Middle frontal gyrus (tissue), 1 donor: ENCODE results near the gene BFAR.
A peak's percentile ranks its signal among the peaks of the same experiment; 100 is the strongest.
"Not testable (repeated sequence)": the region's sequence is repeated elsewhere in the genome, so short reads cannot be mapped to it uniquely, and the experiment has no call there.

Experiments used
- DNase-seq: peaks from one replicate; pipeline ENCODE4 v3.0.0-alpha.2; 2015; ENCODE audit warnings: low spot score; ENCODE audit errors: extremely low spot score

Gene BFAR

DNA sequence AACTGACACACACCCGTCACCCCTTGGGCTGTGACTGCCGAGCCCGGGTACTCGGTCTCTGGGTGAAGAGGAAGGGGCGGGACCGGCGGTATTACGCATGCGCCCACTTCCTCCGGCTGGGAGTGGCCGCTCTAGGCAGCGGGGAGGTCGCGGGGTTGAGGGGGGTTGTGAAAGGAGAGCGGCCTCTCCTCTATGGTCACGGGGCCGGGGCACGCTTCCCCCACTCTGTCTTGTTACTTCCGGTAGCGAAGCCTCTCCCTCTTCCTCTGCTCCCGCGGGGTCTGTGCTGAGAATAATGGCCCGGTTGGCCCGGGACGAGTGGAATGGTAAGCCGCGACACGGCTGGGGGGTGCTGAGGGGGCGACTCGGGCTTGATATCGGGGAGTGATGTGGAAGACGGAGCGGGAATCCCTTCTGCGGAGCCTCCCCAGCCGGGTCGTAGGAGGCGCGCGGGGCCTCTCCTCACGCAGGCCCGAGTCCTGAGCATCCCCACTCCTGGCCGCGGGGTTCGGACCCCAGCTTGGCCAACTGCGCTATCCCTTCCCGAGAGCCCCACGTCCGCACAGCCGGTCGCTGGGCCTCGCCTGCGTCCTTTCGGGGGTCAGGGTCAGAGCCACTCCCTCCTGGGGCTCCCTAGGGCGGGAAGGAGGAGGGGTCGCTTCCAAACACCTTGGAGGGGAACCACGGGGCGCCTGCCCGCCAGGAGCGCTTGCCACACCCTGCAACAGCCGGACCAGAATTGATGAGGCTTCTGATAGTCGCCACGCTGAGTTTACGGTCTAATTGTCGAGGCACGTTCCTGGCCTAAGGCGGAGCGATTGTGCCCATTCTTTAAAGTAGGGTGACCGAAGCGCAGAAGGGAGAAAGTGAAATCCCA is at the start of gene BFAR:
BFAR (plus strand) TSS at position 259 of the 877 bp plus-strand sequence. CDS start 11,396 bp downstream, outside the sequence.
- peak; percentile 94 for DNase-seq

DNA sequence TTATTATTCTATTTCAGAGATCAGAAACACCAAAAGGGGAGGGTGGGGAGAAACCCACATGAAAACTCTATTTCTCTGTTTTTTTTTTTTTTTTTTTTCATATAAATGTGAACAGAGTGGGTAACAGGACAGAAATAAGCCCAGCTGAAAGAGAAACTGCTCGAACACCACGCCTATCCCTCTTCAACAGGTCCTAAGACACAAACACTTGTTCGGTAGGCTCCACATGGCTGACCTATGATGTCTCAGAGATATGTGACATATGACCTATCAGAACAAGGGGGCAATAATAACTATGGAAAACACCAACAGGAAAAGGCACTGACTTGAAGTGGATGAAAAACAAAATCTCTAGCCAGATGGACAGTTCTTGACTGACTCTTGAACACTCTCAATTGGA is 47.5 kb upstream of the BFAR start:
- DNase-seq, result no peak

- DNase-seq, result no peak
These were observed 46.0 kb upstream of the BFAR start for GRCh38 chr16:14586637-14587305.

DNA sequence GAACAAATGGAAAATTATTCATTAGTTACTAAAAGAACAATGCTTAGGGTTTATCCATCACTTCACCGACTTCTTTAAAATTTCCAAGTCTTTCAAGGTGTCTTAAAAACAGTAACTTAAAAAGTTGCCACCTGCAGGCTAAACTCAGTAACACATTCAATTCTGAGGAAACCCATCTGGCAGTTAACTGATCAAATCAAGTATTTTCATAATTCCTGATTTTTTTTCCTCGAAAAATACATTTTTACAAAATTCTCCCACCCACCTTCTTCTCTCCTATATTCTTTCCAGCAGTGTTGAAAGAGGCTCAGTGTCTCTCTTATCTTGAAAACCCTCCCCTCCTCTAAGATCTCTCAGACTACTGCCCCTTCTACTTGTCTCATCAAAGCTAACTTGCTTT is 32.6 kb upstream of the BFAR start:
- no peak for DNase-seq

DNA sequence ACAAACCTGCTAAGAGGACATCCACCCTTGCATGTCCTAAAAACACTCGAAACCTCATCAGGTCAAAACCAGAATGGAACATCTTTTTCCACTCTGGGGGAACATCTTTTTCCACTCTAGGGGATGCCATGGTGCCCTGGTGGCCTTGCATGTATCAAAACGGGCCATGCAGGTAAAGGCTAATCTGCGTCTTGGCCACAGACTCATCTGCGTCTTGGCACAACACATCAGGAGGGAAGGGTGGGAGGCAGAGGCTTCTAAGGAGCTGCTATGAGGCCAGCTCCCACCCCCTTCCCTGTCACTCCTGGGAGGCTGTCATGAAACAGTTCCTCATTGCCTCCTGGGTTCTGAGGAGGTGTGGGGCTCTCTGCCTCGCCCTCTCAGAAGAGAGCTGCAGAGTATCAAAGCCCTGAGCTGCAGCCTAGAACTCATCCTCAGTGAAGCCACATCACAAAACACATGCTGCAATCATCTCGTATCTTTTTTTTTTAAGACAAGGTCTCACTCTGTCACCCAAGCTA is 30.2 kb upstream of the BFAR start:
- no peak for DNase-seq

- no peak for DNase-seq
These were observed 26.6 kb upstream of the BFAR start for GRCh38 chr16:14606102-14606501.

GRCh38 chr16:14608111-14608566 is 24.6 kb upstream of the BFAR start:
- no peak for DNase-seq

DNA sequence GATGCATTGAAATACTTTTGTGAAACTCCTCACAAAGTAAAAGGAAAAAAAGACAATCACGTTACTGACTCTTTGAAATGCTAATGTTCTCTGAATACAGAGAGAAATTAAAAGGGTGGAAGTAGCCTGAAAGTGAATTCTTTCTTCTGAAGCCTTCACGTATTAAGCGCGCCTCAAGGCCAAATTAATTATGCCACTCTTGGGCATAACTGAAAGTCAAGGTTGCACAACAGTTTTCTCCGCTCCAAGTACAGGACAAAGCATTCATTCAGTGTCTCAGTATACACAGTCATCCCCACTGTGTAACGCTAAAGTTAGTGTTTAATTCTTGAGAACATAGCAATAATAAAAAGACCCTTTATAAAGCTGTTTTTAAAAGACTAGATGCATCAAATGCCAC is 24.1 kb upstream of the BFAR start:
- DNase-seq, result no peak

GRCh38 chr16:14609716-14610115 is 23.0 kb upstream of the BFAR start:
- DNase-seq, result no peak

DNA sequence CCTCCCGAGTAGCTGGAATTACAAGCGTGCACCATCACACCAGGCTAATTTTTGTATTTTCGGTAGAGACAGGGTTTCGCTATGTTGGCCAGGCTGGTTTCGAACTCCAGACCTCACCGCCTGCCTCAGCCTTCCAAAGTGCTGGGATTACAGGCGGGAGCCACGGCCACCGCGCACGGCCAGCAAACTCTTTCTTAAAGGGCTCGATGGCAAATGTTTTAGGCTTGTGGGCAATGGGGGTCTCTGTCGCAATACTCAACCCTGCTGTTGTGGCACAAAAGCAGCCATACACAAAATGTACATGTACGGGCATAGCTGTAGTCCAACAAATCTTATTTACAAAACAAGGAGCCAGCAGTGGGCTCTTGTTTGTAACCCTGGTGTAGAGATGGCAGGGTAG is 21.1 kb upstream of the BFAR start:
- DNase-seq, result no peak

- DNase-seq, result no peak
These were observed 18.8 kb upstream of the BFAR start for GRCh38 chr16:14613991-14614390.

DNA sequence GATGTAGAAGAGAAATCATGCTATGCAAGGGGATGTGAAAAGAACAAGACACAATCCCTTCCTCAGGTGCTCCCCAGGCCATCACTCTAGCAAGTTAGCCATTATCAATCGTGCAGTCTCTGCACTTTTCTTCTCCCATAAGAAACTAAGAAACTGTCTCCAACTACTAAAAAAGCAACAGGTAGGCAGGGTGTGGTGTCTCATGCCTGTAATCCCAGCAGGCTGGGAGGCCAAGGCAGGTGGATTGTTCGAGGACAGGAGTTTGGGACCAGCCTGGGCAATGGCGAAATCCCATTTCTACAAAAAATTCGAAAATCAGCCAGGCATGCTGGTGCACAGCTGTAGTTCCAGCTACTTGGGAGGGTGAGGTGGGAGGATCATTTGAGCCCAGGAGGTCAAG is 16.5 kb upstream of the BFAR start:
- DNase-seq, result no peak

DNA sequence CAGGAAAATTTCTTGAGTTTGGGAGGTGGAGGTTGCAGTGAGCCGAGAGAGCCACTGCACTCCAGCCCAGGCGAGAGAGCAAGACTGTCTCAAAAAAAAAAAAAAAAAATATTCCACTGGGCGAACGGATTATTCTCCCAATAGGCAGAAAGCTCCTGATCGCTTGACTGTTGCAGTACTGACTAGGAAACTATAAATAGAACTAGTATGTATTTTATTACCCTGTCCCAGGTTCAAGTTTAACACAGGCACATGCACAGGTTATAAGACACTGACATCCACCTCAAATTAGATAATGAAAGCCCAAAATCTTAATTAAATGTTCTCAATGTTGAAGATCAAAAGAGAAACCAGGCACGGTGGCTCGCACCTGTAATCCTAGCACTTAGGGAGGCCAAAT is 14.2 kb upstream of the BFAR start:
- no peak for DNase-seq

DNA sequence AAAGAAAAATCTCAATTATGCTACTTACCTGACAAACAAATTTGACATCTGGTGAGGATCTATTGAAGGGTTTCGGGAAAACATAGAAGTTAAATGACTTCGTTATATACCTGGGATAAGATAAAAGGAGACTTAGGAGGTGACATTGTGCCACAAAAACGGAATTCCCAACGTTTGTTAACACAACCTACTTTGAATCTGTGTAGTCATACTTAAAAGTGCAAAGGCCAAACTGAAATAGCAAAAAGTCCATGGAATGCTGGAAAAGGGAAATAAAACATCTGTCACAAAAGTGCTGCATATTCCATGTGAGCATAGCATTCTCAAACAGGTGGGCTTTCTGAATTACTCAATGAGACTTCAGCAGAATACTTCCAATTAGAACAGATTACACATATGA is 5.7 kb upstream of the BFAR start:
- no peak for DNase-seq

DNA sequence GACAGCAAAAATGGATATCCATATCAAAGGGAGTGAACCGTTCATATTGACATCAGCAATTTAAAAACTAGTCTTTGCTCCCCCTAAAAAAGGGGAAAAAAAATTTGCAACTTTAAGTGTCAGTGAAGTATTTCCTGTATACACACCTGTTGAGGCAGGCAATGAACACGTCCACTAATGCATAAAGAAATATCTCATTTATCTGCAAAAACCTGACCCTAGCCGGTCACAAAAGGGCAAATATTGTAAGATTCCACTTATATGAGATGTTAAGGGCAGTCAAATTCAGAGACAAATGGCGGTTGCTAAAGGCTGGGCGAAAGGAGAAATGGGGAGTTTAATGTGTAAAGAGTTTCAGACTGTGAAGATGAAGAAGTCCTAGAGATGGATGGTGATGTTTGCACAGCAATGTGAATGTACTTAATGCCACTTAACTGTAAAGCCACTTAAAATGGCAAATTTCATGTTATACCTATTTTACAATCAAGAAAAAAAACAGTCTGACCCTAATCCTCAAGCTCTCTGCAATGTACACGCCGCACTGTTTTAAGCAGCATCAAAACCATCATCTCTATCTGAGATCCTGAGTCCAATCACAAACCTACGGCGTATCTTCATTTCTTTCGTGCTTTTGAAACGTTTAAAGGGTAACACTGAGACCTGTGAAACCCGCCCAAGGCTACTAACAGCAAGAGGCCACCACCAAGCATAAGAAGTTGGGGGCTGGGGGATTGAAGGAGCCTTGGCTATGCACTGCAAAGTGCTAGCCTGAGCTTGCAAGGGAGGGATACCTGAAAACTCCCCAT is 3.7 kb upstream of the BFAR start:
- DNase-seq, result no peak

DNA sequence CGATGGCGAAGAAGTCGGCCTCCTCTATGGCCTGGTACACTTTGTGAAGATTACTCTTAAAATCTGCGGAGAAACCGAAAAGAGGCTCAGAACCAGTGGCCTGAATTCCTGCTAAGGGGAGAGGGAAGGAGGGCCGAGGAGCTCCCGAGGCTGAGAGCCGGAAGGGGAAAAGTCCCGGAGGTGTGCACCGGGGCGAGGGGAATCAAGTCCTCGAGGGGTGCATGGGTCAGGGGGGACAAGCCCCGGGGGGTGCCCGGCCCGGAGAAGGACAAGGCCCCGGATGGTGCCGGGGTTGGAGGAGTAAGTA is 3.2 kb upstream of the BFAR start:
- DNase-seq, result no peak

DNA sequence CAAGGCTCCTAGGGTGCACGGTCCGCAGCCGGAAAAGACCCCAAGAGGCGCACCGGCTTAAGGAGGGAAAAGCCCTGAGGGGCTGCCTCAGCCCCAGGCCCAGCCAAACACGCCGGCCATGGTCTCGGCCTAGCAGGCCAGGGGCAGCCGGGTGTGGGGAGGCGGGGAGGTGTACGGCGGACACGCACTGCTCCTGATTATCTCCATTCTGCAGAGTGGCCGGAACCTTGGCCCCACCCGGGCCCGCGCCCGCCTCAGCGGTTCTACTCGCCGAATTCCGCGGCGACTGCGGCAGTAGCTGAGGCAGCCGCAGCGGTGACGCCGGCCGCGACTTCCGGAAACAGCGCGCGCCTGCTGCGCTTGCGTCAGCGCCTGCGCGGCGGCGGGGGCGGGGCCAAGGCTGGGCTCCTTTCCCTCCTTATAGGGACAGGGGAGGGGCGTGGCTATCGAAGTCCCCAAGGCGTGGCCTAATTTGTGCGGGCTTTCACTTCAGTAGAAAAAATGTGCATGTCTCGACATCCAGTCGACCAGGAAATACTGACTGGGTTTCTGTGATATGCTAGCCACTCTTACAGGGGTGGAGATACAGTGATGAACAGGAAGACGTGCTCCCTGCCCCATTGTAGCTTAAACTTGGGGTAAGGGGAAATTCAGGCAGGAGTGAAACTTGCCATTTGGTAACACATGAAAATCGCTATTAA is 2.7 kb upstream of the BFAR start, which contains the start of gene PARN:
PARN (minus strand) TSS at position 342 of the 701 bp plus-strand sequence; CDS start at position 207, 135 bp downstream.
- DNase-seq, result peak; percentile 90

DNA sequence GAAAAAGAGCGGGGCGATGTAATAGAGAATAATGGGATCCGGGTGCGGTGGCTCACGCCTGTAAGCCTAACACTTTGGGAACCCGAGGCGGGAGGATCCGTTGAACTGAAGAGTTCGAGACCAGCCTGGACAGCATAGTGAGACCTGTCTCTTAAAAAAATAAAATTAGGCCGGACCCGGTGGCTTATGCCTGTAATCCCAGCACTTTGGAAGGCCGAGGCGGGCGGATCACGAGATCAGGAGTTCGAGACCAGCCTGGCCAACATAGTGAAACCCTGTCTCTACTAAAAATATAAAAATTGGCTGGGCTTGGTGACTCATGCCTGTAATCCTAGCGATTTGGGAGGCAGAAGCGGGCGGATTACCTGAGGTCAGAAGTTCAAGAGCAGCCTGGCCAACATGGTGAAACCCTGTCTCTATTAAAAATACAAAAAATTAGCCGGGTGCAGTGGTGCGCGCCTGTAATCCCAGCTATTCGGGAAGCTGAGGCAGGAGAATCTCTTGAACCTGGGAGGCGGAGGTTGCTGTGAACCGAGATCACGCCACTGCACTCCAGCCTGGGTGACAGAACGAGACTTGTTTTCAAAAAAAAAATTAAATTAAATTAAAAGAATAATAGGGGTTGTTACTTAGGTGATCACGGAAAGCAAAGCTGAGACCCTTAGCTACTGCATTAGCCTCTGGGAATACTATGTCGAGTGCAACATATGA is 2.0 kb upstream of the BFAR start:
- not testable (repeated sequence) for DNase-seq

GRCh38 chr16:14634389-14634725 is 1.6 kb downstream of the BFAR start:
- DNase-seq, result no peak

DNA sequence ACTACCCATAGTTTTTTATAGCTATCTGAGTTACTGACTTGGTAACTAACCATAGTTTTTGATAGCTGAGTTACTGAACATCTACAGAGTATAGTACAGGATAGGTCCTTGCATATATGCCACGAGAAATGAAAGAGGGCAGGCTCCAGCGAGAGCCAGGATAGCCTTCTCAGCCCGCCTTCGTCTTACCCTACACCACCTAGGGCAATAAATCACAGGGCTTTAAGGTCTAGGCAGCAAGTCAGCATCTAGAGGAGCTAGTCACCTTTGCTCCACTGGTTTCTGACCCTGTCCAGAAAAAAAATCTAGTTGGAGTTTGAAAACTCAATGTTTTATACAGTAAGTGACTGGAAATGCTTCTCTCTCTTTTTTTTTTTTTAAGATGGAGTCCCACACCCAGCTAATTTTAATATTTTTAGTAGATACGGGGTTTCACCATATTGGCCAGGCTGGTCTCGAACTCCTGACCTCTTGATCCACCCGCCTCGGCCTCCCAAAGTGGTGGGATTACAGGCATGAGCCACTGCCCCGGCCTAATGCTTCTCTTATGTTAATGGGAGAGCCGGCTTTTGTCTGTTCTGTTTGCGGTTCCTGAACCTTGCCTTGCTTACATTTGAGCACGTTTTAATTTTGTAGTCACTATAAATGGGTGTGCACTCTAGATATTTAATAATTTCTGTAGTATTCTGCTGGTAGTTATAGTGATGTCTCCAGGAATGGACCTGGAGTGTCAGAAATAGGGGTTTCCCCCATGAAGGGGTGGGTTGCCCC is 2.8 kb downstream of the BFAR start:
- no peak for DNase-seq
